SK-N-DZ (cell line): ENCODE measurements around the gene CGNL1.

ENCODE experiments used
- DNase-seq: peaks from one replicate; pipeline ENCODE4 v3.0.0-alpha.2; 2015; ENCODE audit warnings: low spot score

CGNL1 gene

DNA sequence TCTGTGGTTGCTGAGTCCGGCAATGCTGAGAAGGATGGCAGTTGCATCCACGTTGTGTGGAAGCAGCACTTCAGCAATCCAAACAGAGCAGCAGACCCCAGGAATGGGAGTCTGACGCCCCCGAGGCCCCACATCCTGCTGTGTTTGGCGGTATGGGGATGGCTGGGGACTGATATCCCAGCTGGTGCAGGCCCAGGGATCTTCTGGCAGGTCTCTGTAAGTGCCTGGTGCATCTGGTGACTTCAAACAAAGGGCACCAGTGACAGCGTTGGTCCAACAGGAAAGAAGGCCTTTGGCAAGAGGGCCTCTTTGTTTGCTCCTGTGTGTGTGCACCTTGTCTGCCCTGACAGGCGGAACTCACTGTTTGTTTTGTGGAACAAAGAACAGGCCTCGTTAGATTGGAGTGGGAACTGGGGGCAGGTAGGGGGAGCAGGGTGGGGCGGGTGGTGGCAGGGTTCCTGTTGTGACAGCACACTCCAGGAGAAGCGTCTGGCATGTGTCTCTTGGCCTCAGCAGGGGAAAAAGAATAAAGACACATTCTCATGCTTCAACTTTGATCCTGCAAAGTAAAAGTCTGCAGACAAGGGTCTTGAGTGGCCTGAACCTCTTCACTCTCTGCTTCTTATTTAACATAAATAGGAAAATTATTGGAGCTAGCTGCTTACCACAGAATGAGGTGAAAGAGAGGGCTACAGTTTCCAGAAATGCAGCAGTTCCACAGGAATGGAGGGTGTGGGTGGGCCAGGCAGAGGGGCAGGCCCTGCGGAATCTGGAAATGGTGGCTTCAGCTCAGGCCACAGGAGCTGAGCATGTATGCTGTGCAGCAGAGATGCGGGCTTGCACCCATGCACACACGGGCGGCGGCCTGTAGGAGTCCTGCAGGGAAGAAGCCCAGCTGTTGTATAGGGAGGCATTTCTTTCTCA lies 120.9 kb downstream of the CGNL1 start:
- DNase-seq, result peak; percentile 64

DNA sequence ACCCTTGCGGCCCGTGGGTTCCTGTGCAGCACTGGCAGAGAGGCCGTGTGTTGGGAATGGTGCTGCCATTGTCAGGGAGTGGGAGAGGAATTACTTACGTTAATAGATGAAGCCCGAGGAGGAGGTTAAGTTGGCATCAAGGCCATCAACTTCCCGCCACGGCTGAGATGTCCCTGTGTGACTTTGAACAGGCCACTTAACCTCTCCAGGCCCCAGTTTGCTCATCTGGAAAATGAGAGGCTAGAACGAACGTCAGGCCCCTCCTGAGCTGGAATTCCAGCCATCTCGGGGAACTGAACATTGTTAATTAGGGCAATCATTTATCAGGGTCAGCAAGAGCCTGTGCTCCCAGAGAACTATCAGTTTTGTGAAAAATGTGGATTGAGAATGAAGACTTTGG lies 124.0 kb downstream of the CGNL1 start:
- no peak for DNase-seq

- DNase-seq, result no peak
These were observed 124.8 kb downstream of the CGNL1 start for GRCh38 chr15:57500979-57501576.

DNA sequence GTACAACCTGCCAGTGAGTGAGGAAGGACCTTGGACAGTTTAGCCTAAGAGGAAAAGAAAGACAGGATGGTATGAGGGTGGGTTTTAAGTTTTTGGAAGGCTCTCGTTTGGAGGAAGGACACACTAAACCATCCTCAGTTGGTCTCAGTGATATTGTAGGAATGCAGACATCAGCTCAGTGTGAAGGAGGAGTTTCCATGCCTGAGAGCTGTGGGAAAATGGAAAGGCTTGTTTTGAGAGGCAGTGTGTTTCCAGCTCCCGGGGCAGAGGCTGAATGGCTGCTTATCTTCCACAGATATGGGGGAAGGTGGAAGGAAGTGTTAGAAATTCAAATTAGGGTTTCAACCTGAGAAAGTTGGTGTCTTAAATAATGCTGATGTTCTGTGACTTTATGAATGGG lies 125.8 kb downstream of the CGNL1 start:
- DNase-seq, result no peak

GRCh38 chr15:57503051-57503702 lies 126.9 kb downstream of the CGNL1 start:
- no peak for DNase-seq

- DNase-seq, result no peak
These were observed 127.8 kb downstream of the CGNL1 start for GRCh38 chr15:57503911-57504598.

GRCh38 chr15:57504599-57504940 lies 128.3 kb downstream of the CGNL1 start:
- DNase-seq, result no peak

GRCh38 chr15:57505056-57505715 lies 128.9 kb downstream of the CGNL1 start:
- no peak for DNase-seq

GRCh38 chr15:57505949-57506391 lies 129.7 kb downstream of the CGNL1 start:
- DNase-seq, result no peak

DNA sequence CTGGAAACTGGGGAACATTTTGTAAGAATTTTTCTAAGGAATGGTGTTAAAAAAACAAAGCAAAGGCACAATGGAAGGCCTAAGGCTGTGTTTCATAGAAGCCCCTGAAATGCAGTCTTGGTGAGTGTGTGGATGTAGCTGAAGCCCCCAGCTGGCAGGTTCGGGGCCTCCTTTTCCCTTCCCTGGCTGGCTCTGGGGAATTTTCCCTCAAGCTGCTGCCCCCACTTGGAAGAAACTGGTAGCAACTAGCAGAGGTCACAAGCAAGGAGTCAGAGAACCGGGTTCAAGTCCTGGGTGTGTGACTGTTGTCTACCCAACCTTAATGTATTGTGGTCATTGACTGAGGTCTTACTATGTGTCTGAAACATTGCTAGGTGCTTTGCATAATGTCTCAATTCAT lies 130.1 kb downstream of the CGNL1 start:
- no peak for DNase-seq

GRCh38 chr15:57507111-57507510 lies 130.8 kb downstream of the CGNL1 start:
- no peak for DNase-seq

GRCh38 chr15:57509126-57509525 lies 132.8 kb downstream of the CGNL1 start:
- no peak for DNase-seq

DNA sequence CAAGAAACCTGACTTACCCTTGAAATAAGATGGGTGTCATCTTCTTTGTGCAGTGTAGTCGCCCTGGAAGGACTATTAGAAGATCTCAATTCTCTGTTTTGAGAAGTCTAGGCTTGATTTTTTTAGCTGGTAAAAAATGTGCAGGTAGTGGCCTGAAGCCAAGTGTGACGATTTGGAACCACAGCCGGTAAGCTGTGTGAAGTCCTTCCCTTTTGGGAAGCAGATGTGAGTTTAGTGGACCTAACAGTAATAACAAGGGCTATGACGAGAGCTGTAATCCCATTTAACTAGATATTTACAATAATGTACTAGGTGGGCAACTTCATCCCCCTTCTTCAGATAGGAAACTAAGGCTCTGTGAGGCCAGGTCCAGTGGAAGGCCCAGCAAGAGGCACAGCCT lies 133.7 kb downstream of the CGNL1 start:
- DNase-seq, result no peak

GRCh38 chr15:57510647-57511046 lies 134.3 kb downstream of the CGNL1 start:
- DNase-seq, result peak; percentile 32

- no peak for DNase-seq
These were observed 140.2 kb downstream of the CGNL1 start for GRCh38 chr15:57516327-57517029.

- DNase-seq, result no peak
These were observed 140.8 kb downstream of the CGNL1 start for GRCh38 chr15:57517030-57517671.

GRCh38 chr15:57518779-57519405 lies 142.6 kb downstream of the CGNL1 start:
- no peak for DNase-seq

GRCh38 chr15:57519806-57520205 lies 143.5 kb downstream of the CGNL1 start:
- DNase-seq, result no peak

DNA sequence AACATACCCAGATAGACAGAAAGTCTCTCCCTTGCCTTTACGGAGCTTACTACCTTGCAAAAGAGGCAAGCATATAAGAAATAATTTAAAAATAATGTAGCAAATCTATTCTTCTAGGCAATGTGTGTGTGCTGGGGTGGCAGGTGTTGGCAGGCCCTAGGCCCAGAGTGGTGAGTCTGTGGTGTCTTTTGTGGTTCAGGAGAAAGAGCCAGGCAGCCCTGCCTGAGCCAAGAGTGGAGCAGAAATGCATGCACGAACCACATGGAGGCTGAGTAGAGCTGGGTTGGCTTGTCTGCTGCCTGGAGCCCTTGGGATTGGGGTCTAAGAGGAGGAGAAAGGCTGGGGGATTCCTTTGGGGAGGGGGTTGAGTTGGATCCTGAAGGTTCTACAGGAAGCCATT lies 145.2 kb downstream of the CGNL1 start:
- DNase-seq, result no peak

DNA sequence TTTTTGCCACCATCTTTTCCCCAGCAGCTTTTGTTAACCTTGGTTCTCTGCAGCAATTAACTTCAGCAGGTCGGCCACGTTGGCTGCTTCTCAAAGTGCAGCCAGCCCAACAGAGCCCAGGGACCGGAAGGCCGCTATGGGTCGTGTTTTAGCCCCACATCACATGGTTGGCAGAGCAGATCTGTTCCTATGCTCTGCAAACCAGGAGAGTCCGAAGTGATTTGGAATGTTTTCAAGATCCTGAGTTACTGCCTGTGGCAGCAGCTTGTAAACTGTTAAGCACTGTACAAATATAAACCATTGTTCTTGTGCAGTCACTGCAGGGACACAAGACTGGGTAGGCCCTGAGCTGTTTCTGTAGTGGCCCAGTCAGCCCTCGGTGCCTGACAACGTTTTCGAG lies 145.8 kb downstream of the CGNL1 start:
- DNase-seq, result no peak
